Measurements from ENCODE around the gene RAB24.
"Not testable (repeated sequence)": the region's sequence is repeated elsewhere in the genome, so short reads cannot be mapped to it uniquely, and the experiment has no call there.

RAB24 gene

GRCh38 chr5:177303121-177303924 lies at the start of gene RAB24, which contains the start of gene PRELID1:
Gene RAB24, minus strand, starts transcription at chr5:177303719. Its CDS starts 431 bp downstream, at chr5:177303288.
Gene PRELID1, plus strand, starts transcription at chr5:177303799. Its CDS starts 187 bp downstream, at chr5:177303986.
- peak; percentile 67 to 78 for DNase-seq

GRCh38 chr5:177353093-177353492 lies 49.6 kb upstream of the RAB24 start:
- no peak for DNase-seq

- peak; percentile 87 to 96 for DNase-seq
Observed at GRCh38 chr5:177351392-177352329, 48.1 kb upstream of the RAB24 start, which contains the start of gene LMAN2. Gene LMAN2, minus strand, starts transcription at chr5:177351668. Its CDS starts 21 bp downstream, at chr5:177351647.

GRCh38 chr5:177350776-177351391 lies 47.4 kb upstream of the RAB24 start:
- DNase-seq, result no peak

GRCh38 chr5:177349762-177350161 lies 46.2 kb upstream of the RAB24 start:
- DNase-seq, result no peak

DNA sequence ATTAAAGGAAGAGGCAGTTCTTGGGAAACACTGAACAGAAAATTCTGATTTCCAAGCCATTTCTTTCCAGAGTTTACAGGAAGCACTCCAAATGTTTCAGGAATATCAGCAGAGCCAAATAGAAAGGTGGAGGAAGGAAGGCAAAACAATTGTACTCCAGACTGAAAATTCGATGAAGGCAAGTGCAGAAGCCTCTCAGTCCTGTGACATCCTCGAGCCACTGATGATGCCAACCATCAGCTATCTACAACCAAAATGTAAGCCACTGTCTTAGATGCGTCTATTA lies 45.8 kb upstream of the RAB24 start:
- no peak for DNase-seq

- no peak for DNase-seq
Observed at GRCh38 chr5:177347699-177348098, 44.2 kb upstream of the RAB24 start.

DNA sequence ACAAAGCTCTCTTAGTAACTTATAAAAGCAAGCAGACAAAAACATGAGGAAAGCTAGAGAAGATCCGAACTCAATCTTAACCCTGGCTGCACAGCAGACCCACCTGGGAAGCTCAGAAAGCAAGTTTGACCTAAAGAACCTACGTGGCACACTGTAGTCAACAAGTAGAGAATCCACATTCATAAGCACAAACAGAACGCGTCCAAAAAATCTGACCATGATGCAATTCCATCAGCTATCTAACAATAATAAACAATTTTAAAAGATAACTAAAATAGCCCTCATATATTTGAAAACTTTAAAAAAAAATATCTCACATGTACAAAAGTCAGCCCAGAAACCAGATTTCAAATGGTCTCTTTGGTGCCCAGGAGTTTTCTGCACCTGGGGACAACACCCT lies 43.3 kb upstream of the RAB24 start:
- no peak for DNase-seq

- DNase-seq, result no peak
Observed at GRCh38 chr5:177344891-177345290, 41.4 kb upstream of the RAB24 start.

DNA sequence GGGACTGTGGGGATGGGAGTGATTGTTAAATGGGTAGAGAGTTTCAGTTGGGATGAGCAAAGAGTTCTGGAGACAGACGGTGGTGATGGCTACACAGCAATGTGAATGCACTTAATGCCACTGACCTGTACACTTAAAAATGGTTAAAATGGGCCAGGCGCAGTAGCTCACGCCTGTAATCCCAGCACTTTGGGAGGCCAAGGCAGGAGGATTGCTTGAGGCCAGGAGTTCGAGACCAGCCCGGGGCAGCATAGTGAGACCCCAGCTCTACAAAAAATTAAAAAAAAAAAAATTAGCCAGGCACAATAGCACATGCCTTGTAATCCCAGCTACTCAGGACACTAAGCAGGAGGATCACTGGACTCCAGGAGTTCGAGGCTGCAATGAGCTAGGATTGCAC lies 40.3 kb upstream of the RAB24 start:
- DNase-seq, result no peak

DNA sequence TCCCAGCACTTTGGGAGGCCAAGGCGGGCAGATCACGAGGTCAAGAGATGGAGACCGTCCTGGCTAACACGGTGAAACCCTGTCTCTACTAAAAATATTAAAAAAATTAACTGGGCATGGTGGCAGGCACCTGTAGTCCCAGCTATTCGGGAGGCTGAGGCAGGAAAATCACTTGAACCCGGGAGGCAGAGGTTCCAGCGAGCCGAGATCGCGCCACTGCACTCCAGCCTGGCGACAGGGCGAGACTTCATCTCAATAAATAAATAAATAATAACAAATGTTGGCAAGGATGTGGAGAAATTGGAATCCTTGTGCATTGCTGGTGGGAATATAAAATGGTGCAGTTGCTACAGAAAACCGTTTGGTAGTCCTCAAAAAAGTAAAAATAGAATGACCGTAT lies 39.5 kb upstream of the RAB24 start:
- DNase-seq, result not testable (repeated sequence)

DNA sequence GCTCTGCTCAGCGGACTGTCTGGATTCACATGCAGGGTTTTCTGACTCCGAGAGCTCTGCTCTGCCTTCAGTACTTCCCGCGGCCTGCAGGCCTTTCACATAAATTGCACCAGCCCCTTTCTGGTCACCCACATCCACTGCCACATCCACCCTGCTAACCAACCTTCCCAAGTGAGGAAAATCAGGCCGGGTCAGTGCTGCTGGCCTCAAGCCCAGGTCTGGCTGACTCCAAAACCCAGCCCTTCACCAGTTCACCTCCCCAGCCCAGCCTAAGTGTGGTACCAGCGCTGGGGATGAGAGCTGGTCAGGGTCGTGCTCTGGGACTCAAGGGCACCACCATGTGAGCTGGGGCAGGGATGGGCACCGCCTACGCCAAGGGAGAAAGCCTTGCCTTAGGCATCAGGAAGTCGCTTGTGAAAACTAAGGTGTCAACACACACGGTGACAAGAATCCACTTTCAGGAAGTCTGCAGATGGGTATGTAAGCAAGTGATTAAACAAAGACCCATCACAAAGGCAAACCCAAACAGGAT lies 35.7 kb upstream of the RAB24 start:
- DNase-seq, result peak; percentile 28 to 55

DNA sequence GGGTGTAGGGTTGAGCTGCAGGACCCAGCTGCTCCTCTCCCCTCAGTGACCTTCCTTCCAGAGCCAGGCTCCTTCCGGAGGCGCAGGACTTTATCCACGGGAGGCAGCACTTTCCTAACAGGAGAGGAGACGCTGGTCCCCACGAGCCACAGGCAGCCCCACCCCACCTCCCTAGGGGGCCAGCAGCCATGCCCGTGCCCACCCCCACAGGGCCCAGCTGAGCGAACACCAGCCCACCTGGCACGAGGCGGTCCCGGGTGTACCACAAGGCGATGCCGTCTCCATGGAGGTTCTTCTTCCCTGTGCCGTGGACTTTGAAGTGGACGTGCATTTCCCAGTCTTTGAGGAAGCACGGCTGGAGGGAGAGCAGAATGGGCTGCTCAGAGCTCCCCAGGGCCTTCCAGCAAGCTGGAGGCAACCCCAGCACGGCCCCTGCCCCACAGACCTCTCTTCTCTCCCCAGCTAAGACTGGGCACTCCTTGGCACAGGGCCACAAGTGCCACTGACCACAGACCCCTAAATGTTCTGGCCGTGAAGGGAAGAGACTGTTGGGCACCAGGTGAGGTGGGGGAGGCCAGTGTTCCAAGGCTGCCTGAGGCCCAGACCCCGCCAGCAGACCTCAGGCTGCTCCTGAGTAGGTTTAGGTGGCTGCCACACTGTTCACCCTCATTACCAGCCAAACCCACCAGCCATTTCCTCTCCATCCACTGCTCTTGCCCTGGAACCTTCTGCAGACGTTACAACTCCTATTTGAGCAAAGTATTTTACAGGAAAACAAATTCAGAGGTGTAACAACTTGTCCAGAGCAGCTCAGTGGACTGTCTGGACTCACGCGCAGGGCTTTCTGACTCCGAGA lies 35.0 kb upstream of the RAB24 start:
- DNase-seq, result no peak

DNA sequence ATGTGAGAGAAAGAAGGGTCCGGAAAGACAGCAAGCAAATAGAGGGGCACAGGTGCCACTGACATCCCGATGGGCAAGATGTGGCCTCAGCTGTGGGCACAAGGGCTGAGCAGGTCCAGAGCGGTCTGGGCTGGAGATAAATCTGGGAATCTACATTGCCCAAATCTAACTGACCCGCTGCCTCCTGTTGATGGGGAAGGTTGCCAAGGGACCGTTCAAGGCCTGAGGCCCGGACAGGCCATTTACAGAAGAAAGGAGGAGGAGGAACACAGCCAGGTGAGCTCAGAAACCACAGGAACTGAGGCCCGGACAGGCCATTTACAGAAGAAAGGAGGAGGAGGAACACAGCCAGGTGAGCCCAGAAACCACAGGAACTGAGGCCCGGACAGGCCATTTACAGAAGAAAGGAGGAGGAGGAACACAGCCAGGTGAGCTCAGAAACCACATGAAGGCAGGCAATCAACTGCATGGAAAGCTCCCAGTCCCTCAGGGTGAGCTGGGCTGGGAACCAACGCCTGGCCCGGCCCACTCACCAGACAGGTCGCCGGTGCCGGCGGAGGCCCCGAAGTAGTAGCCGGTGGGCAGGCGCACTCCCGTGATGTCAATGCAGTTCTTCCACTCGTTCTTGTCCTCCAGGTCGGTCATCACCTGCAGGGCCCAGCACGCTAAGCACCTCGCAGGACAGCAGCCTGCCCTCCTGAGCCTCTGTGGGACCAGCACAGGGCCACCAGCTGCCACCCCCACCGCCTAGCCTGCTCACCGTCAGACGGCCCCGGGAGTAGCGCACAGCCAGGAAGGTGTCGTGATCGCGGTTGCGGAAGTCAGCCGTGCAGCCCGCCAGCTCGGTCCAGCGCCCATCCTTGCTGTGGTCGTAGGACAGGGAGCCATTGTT lies 33.3 kb upstream of the RAB24 start:
- no peak for DNase-seq

- DNase-seq, result peak in 1 of 2 experiments; percentile 56
Observed at GRCh38 chr5:177336112-177336511, 32.6 kb upstream of the RAB24 start.

DNA sequence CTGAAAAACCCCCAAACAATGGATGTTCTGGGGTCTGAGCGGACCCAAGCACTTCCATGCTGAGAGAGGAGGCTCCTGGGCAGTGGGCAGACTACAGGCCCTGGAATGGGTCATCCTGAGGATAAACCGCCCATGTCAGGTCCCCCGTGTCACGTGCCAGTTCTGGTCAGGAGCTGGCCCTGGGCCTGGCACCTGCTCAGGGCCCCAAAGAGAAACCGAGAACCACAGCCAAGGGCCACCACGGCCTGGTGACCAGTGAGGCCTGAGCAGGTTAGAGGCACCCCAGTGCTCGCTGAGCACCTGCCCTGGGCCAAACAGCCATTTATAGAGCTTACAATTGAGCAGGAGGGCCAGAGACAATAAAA lies 32.2 kb upstream of the RAB24 start:
- no peak for DNase-seq

GRCh38 chr5:177334781-177335700 lies 31.5 kb upstream of the RAB24 start:
- DNase-seq, result no peak

GRCh38 chr5:177334155-177334551 lies 30.6 kb upstream of the RAB24 start:
- no peak for DNase-seq

GRCh38 chr5:177333420-177334154 lies 30.1 kb upstream of the RAB24 start:
- no peak for DNase-seq

All from NCI-H2081 (cell line).